GM19463 (cell line): Measurements from ENCODE around the gene AGBL1.

ENCODE experiments used
- ATAC-seq: cut with Tn5 transposase; IDR thresholded peaks from one replicate; pipeline ENCODE4 v1.9.1; 2021; ENCODE audit warnings: mild to moderate bottlenecking, moderate library complexity; ENCODE audit not compliant: unreplicated experiment

Gene AGBL1

GRCh38 chr15:86162641-86163040 is 83.0 kb downstream of the AGBL1 start:
- no peak for ATAC-seq

GRCh38 chr15:86163816-86164215 is 84.1 kb downstream of the AGBL1 start:
- no peak for ATAC-seq

GRCh38 chr15:86164232-86164898 is 84.7 kb downstream of the AGBL1 start:
- no peak for ATAC-seq

- no peak for ATAC-seq
Measured at GRCh38 chr15:86165265-86166211, 85.9 kb downstream of the AGBL1 start.

GRCh38 chr15:86167841-86168240 is 88.2 kb downstream of the AGBL1 start:
- ATAC-seq: no peak

- no peak for ATAC-seq
Measured at GRCh38 chr15:86178845-86179244, 99.2 kb downstream of the AGBL1 start.

GRCh38 chr15:86183596-86184491 is 104.2 kb downstream of the AGBL1 start:
- ATAC-seq: peak; percentile 88

- no peak for ATAC-seq
Measured at GRCh38 chr15:86193716-86194380, 114.2 kb downstream of the AGBL1 start.

GRCh38 chr15:86197770-86198169 is 118.1 kb downstream of the AGBL1 start:
- no peak for ATAC-seq

- no peak for ATAC-seq
Measured at GRCh38 chr15:86199467-86200145, 119.9 kb downstream of the AGBL1 start.

GRCh38 chr15:86201313-86202008 is 121.8 kb downstream of the AGBL1 start:
- ATAC-seq: no peak

GRCh38 chr15:86203462-86203861 is 123.8 kb downstream of the AGBL1 start:
- peak; percentile 73 for ATAC-seq

- no peak for ATAC-seq
Measured at GRCh38 chr15:86205096-86205495, 125.4 kb downstream of the AGBL1 start.

- no peak for ATAC-seq
Measured at GRCh38 chr15:86213420-86213819, 133.7 kb downstream of the AGBL1 start.

- ATAC-seq: no peak
Measured at GRCh38 chr15:86213888-86214287, 134.2 kb downstream of the AGBL1 start.

- ATAC-seq: no peak
Measured at GRCh38 chr15:86221119-86221518, 141.4 kb downstream of the AGBL1 start.

- ATAC-seq: no peak
Measured at GRCh38 chr15:86229306-86229705, 149.6 kb downstream of the AGBL1 start.

GRCh38 chr15:86229936-86230335 is 150.3 kb downstream of the AGBL1 start:
- ATAC-seq: no peak
